GM21360 (cell line): ENCODE data around the gene STH.
"Not testable (repeated sequence)": the region's sequence is repeated elsewhere in the genome, so short reads cannot be mapped to it uniquely, and the experiment has no call there.

Experiments used
- ATAC-seq: cut with Tn5 transposase; IDR thresholded peaks from one replicate; pipeline ENCODE4 v1.9.1; 2021; ENCODE audit warnings: mild to moderate bottlenecking, moderate library complexity; ENCODE audit not compliant: unreplicated experiment

The STH gene

GRCh38 chr17:46002311-46002972, 3.4 kb downstream of the STH start:
- ATAC-seq: no peak

GRCh38 chr17:46002973-46003316, 3.9 kb downstream of the STH start:
- ATAC-seq: no peak

- ATAC-seq: no peak
These were observed 5.1 kb downstream of the STH start for GRCh38 chr17:46003907-46004748.

GRCh38 chr17:46006082-46006481, 7.0 kb downstream of the STH start:
- ATAC-seq: not testable (repeated sequence)

DNA sequence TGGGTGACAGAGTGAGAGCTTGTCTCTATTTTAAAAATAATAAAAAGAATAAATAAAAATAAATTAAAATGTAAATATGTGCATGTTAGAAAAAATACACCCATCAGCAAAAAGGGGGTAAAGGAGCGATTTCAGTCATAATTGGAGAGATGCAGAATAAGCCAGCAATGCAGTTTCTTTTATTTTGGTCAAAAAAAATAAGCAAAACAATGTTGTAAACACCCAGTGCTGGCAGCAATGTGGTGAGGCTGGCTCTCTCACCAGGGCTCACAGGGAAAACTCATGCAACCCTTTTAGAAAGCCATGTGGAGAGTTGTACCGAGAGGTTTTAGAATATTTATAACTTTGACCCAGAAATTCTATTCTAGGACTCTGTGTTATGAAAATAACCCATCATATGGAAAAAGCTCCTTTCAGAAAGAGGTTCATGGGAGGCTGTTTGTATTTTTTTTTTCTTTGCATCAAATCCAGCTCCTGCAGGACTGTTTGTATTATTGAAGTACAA, 8.5 kb downstream of the STH start:
- no peak for ATAC-seq

DNA sequence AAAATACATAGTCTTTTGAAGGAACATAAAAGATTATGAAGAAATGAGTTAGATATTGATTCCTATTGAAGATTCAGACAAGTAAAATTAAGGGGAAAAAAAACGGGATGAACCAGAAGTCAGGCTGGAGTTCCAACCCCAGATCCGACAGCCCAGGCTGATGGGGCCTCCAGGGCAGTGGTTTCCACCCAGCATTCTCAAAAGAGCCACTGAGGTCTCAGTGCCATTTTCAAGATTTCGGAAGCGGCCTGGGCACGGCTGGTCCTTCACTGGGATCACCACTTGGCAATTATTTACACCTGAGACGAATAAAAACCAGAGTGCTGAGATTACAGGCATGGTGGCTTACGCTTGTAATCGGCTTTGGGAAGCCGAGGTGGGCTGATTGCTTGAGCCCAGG, 9.5 kb downstream of the STH start:
- ATAC-seq: no peak

GRCh38 chr17:46009681-46010596, 10.9 kb downstream of the STH start:
- no peak for ATAC-seq

DNA sequence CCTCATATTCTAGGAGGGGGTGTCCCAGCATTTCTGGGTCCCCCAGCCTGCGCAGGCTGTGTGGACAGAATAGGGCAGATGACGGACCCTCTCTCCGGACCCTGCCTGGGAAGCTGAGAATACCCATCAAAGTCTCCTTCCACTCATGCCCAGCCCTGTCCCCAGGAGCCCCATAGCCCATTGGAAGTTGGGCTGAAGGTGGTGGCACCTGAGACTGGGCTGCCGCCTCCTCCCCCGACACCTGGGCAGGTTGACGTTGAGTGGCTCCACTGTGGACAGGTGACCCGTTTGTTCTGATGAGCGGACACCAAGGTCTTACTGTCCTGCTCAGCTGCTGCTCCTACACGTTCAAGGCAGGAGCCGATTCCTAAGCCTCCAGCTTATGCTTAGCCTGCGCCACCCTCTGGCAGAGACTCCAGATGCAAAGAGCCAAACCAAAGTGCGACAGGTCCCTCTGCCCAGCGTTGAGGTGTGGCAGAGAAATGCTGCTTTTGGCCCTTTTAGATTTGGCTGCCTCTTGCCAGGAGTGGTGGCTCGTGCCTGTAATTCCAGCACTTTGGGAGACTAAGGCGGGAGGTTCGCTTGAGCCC, 11.6 kb downstream of the STH start:
- ATAC-seq: no peak

DNA sequence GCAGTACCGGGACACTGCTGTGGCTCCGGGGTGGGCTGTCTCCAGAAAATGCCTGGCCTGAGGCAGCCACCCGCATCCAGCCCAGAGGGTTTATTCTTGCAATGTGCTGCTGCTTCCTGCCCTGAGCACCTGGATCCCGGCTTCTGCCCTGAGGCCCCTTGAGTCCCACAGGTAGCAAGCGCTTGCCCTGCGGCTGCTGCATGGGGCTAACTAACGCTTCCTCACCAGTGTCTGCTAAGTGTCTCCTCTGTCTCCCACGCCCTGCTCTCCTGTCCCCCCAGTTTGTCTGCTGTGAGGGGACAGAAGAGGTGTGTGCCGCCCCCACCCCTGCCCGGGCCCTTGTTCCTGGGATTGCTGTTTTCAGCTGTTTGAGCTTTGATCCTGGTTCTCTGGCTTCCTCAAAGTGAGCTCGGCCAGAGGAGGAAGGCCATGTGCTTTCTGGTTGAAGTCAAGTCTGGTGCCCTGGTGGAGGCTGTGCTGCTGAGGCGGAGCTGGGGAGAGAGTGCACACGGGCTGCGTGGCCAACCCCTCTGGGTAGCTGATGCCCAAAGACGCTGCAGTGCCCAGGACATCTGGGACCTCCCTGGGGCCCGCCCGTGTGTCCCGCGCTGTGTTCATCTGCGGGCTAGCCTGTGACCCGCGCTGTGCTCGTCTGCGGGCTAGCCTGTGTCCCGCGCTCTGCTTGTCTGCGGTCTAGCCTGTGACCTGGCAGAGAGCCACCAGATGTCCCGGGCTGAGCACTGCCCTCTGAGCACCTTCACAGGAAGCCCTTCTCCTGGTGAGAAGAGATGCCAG, 12.9 kb downstream of the STH start:
- no peak for ATAC-seq

DNA sequence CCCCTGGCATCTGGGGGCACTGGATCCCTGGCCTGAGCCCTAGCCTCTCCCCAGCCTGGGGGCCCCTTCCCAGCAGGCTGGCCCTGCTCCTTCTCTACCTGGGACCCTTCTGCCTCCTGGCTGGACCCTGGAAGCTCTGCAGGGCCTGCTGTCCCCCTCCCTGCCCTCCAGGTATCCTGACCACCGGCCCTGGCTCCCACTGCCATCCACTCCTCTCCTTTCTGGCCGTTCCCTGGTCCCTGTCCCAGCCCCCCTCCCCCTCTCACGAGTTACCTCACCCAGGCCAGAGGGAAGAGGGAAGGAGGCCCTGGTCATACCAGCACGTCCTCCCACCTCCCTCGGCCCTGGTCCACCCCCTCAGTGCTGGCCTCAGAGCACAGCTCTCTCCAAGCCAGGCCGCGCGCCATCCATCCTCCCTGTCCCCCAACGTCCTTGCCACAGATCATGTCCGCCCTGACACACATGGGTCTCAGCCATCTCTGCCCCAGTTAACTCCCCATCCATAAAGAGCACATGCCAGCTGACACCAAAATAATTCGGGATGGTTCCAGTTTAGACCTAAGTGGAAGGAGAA, 13.5 kb downstream of the STH start:
- no peak for ATAC-seq

GRCh38 chr17:46013127-46013501, 14.1 kb downstream of the STH start:
- ATAC-seq: no peak

DNA sequence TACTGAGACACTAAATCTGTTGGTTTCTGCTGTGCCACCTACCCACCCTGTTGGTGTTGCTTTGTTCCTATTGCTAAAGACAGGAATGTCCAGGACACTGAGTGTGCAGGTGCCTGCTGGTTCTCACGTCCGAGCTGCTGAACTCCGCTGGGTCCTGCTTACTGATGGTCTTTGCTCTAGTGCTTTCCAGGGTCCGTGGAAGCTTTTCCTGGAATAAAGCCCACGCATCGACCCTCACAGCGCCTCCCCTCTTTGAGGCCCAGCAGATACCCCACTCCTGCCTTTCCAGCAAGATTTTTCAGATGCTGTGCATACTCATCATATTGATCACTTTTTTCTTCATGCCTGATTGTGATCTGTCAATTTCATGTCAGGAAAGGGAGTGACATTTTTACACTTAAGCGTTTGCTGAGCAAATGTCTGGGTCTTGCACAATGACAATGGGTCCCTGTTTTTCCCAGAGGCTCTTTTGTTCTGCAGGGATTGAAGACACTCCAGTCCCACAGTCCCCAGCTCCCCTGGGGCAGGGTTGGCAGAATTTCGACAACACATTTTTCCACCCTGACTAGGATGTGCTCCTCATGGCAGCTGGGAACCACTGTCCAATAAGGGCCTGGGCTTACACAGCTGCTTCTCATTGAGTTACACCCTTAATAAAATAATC, 14.6 kb downstream of the STH start:
- ATAC-seq: no peak

GRCh38 chr17:46019408-46019925, 20.4 kb downstream of the STH start:
- ATAC-seq: not testable (repeated sequence)

- ATAC-seq: no peak
These were observed 21.1 kb downstream of the STH start for GRCh38 chr17:46020023-46020761.

- ATAC-seq: no peak
These were observed 21.9 kb downstream of the STH start for GRCh38 chr17:46020998-46021397.

DNA sequence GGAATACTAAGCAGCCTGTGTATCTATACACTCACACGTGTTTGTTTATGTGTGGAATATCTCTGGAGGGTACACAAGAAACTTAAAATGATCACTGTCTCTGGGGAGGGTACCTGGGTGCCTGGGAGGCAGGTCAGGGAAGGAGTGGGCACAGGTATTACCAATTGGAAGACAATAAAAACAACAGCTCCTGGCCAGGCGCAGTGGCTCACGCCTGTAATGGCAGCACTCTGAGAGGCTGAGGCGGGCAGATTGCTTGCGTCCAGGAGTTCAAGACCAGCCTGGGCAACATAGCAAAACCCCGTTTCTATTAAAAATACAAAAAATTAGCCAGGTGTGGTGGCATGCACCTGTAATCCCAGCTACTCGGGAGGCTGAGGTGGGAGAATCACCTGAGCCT, 24.3 kb downstream of the STH start:
- ATAC-seq: not testable (repeated sequence)

DNA sequence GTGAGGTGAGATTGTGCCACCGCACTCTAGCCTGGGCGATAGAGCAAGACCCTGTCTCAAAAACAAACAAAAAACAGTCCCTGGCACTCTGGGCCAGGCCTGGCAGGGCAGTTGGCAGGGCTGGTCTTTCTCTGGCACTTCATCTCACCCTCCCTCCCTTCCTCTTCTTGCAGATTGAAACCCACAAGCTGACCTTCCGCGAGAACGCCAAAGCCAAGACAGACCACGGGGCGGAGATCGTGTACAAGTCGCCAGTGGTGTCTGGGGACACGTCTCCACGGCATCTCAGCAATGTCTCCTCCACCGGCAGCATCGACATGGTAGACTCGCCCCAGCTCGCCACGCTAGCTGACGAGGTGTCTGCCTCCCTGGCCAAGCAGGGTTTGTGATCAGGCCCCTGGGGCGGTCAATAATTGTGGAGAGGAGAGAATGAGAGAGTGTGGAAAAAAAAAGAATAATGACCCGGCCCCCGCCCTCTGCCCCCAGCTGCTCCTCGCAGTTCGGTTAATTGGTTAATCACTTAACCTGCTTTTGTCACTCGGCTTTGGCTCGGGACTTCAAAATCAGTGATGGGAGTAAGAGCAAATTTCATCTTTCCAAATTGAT, 24.8 kb downstream of the STH start:
- ATAC-seq: no peak

GRCh38 chr17:46024590-46024989, 25.5 kb downstream of the STH start:
- ATAC-seq: no peak
